Adrenal gland (tissue), 5 donors: ENCODE data around the gene RPP30.

Experiments
- POLR2A ChIP-seq, 2 donors: fragments of 450-650 bp; IDR thresholded peaks; one replicate each; pipeline ENCODE4 v1.6.1; 2017; ENCODE audit warnings: antibody characterized with exemption in 2 of 2, mild to moderate bottlenecking in 2 of 2, moderate library complexity in 1 of 2
- TF ChIP-seq, protein P1 (sequence below), 6 experiments: fragments of 450-650 bp in 4 of 6; fragments of 200-600 bp in 2 of 6; sonication (generic) in 1 of 6; IDR thresholded peaks; 1 replicate in 5 of 6; 2 replicates in 1 of 6; pipeline versions ENCODE4 v1.5.1 to v1.8.0; 2016 to 2021; ENCODE audit warnings: antibody characterized with exemption in 6 of 6, mild to moderate bottlenecking in 2 of 6, moderate library complexity in 1 of 6
- donor health status: DM: no; HTN: no; CAD: no.

DNA sequence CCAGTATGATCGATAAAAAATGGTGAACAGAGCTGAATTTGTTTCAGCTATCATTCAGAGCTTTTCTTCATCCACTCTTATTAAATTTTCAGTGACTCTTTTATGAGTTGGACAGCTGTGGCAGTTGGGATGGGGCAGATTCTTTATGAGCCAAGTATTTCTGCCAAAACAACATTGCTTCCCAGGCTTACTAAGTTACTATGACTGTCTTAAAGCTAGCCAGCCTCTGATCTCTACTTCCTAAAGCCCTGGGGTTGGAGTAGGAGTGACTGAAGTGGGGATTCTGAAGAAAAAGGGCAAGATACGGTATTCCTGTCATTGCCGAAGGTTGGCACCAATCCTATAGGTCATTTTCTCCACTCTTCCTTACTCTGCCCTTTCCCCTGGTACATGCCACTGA is 12.7 kb downstream of the RPP30 start:
- TF ChIP-seq, protein P1, sequence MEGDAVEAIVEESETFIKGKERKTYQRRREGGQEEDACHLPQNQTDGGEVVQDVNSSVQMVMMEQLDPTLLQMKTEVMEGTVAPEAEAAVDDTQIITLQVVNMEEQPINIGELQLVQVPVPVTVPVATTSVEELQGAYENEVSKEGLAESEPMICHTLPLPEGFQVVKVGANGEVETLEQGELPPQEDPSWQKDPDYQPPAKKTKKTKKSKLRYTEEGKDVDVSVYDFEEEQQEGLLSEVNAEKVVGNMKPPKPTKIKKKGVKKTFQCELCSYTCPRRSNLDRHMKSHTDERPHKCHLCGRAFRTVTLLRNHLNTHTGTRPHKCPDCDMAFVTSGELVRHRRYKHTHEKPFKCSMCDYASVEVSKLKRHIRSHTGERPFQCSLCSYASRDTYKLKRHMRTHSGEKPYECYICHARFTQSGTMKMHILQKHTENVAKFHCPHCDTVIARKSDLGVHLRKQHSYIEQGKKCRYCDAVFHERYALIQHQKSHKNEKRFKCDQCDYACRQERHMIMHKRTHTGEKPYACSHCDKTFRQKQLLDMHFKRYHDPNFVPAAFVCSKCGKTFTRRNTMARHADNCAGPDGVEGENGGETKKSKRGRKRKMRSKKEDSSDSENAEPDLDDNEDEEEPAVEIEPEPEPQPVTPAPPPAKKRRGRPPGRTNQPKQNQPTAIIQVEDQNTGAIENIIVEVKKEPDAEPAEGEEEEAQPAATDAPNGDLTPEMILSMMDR (IDR thresholded peaks at IDR 0.05) = no peak
- no peak for TF ChIP-seq POLR2A (IDR thresholded peaks at IDR 0.05)
